HG02678 (cell line): ENCODE results near the gene ADAT3.
"Not testable (repeated sequence)": the region's sequence is repeated elsewhere in the genome, so short reads cannot be mapped to it uniquely, and the experiment has no call there.

ENCODE experiments used
- ATAC-seq: cut with Tn5 transposase; IDR thresholded peaks from one replicate; pipeline ENCODE4 v1.9.1; 2021; ENCODE audit warnings: mild to moderate bottlenecking, moderate library complexity; ENCODE audit not compliant: unreplicated experiment

Gene ADAT3

DNA sequence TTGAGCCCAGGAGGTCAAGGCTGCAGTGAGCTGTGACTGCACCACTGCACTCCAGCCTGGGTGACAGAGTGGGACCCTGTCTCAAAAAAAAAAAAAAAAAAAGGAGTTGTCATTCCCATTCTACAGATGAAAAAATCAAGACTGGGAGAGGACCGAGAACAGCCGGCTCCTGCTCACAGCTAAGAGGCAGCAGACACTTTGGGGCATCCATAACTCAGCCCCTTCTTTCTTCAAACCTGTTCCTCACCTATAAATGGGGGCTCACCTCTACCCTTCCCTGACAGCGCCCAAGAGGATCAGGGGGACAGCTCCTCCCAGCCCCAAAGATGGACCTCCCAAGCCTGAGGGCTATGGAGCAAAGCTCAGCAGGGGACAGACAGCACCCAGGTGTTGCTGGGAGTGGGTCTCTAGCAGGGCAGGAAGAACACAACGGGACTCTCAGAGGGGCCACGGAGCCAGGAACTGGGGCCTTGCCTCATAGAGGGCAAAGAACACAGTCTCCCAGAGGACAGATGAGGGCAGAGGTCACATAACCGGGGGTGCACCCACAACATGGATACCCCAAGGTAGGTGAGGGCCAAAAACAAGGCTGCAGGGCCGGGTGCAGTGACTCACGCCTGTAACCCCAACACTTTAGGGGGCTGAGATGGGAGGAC is 38.4 kb upstream of the ADAT3 start:
- no peak for ATAC-seq

GRCh38 chr19:1867349-1867724 is 37.9 kb upstream of the ADAT3 start:
- no peak for ATAC-seq

- ATAC-seq: no peak
Observed at GRCh38 chr19:1868971-1869370, 36.2 kb upstream of the ADAT3 start.

DNA sequence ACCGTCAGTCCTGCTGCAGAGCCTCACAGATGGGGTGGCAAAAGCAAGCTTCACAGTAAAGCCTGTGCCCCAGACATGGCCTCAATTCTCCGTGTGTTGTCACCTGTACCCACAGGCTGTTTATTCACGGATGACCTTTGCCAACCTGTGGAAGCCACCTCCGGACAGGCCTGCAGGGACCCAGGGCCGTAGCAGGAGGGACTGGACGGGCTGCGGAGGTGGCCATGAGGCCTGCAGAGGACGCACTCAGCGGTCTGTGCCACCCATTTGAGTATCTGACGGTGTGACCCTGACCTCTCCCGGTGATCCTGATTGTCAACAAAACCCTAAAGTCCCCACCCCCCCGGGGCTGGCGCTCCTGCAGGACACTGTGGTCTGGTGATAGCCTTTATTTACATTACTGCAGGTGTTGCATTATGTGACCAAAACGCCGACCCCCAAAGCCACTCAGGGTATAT is 34.0 kb upstream of the ADAT3 start:
- ATAC-seq: no peak

DNA sequence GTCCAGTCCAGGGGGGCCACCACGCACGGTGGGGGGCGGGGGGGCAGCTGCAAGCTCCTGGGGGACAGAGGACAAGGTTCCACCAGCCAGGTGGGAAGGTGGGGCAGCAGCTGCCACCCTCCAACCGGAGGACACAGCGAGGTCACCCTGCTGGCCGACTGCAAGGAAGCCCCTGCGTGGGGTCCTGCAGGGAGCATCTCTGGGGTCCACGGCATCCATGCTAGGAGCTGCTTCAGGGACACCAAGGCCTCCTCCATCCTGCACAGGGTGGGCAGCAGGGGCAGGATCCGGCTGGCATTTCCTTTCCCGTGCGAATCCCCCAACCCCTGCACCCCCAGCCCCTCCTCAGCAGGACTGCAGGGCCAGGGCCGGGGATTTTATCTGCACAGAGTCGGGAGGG is 33.6 kb upstream of the ADAT3 start:
- no peak for ATAC-seq

- ATAC-seq: no peak
Observed at GRCh38 chr19:1872807-1873523, 32.2 kb upstream of the ADAT3 start.

DNA sequence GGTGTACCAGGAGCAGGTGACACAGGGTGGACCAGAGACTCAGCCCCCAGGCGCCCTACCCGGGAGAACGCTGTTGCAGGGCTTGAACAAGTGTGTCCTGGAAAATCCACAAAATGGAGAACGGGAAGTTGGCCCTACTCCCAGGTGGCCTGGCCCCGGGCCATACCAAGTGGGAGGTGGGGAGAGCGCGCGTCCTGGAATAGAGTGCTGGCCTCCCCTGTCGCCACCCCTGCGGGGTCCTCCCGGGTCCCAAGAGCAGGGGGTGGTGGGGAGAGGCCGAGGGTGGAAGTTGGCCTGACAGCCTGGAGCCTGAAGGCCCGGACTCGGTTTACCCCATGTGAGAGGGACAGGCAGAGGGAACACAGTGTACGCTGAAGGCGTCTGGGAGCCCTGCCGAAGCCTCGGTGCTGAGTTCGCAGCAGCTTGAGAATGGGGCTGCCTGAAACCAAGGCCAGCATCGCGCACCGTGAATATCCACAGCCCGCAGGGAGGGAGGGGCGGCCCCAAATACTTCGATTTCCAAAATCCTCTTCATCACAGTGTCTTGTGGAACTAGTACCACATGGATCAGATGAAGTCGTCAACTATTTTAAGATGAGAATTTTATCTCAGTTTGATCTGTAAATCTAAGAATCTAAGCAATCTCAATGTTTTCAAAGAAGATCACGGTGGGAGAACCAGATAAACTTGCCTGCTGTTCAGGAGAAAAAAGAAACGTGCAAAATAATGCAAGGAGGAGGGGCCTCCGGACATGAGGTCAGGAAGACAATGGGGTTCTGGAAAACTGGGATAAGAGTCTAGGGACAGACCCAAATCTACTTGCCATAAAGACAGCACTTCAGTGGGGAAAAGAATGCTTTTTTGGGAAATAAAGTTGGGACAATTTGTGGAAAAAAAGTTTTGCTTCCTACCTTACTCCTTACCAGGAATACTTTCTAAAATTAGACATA is 31.4 kb upstream of the ADAT3 start:
- no peak for ATAC-seq

DNA sequence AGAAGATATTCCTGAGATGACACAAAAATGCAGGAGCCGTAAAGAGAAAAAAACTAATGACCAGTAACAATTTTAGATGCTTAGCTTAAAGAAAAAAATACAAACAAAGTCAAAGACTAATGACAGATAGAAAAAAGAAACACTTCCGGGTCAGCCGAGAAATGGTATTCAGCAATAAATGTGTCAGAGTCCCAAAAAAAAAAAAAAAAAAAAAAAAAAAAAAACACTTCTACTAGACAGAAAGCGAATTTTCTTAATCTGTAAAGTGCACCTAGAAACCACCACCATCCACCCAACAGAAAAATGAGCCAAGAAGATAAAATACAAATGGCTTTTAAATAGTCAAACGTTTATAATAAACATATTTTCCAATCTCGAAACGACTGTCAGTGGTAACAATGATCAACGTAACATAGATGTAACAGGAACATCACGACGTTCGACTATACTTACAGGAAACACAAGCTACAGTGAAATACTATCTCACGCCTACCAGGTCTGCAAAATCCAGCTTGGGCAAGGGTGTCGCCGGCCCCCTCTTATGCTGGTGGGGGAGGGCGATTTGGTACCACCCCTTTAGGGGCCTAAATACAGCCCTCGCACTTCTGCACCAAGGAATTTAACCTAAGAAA is 30.5 kb upstream of the ADAT3 start:
- ATAC-seq: no peak

- ATAC-seq: not testable (repeated sequence)
Observed at GRCh38 chr19:1875265-1875645, 29.9 kb upstream of the ADAT3 start.

GRCh38 chr19:1875646-1876495 is 29.3 kb upstream of the ADAT3 start:
- peak; percentile 88 for ATAC-seq

DNA sequence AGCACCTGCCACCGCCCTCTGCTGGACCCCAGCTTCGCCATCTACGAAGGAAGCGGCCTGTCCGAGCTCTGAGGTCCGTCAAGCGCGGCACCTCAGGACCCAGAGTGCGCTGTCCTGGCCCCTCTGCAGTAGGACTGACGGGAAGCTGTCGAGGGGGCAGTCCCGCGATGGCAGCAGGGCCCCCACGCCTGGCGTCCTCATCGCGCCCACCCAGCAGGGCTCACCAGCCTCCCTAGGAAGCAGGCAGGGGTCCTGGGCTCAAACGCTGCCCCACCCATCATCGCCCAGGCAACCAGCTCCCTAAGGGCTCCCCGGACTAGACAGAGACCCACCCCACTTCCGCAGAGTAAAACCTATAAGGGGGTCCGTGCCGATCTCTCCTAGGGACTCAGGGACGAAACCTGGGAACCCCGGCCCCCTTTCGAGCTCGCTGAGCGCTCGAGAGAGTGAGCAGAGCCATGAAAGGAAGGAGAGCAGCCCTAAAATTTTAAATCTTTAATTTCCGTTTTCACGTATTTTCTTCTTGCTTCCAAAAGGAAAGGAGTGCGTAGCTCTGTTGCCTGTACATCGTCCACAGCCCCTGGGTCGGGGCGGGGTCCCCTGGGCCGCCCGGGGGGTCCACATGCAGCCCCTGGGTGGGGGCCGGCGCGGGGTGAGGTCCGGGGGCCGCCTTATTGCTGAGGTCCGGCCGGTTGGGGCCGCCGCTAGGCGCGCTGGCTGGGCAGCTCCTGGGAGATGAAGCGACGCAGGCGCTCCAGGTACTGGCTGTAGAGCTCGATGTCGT is 28.5 kb upstream of the ADAT3 start:
- ATAC-seq: not testable (repeated sequence)

- not testable (repeated sequence) for ATAC-seq
Observed at GRCh38 chr19:1877280-1877660, 27.9 kb upstream of the ADAT3 start.

- not testable (repeated sequence) for ATAC-seq
Observed at GRCh38 chr19:1878583-1878982, 26.6 kb upstream of the ADAT3 start.

- not testable (repeated sequence) for ATAC-seq
Observed at GRCh38 chr19:1879982-1880381, 25.2 kb upstream of the ADAT3 start.

DNA sequence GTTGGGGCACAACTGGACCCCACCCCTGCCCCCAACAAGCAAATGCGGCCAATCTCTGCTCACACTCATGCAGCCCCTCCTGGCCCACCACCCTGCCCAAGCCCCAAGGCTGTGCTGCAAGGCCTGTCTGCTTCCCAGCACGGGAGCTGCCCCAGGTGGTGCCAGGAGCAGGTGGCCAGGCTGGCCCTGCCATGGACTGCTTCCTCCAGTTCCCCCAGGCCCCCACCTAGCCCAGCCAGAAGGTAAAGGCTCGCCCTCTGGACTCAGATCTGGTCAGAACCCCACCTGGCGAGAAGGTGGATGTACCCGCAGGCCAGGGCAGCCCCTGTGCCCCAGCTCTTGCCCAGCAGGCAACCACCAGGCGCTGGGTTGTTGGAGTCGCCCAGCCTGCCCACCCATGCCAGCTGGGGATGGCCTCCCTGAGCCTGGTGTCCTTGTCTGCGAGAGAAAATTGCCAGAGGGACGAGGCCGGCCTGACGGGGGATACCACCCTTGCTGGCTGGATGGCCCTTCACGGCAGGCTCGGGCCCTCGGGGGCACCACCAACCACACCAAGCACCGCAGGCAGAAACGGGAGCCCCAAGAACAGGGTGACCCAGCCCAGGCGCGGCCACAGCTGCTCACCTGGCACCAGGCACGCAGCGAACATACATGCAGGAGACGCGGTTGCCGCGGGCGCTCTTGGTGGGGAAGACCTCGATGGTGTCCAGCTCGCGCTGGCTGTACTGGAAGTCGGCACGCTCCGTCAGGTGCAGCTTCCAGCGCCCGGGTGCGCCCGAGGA is 24.4 kb upstream of the ADAT3 start:
- ATAC-seq: no peak

DNA sequence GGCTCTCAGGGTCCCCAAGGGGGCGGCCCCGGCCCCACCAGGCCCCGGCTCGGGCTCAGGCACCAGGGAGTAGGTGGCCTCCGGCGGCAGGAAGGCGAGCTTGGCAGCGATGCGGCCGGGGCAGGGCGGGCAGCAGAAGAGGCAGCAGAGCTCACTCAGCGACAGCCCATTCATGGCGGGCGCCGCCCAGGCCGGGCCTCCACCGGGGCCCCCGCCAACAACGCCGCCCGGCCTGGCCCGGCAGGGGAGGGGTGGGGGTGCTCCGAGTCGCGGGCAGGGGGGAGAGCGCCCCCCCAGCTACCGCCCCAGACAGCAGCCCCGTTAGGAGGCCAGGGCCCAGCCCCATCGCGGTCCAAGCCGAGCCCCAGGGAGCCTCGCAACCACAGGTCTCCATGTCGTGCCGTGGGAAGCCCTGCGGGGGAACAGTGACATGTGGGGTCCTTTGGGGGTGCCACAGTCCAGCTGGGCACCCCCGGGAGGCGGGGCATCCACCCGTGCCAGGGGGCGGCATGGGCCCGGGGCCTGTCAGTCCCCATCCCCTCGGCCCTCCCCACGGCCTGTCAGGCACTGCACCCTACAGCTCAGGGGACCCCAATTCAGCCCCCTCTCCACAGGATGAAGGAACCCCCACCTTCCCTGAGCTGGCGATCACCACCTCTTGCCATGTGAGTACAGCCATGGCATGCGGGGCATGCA is 23.7 kb upstream of the ADAT3 start:
- not testable (repeated sequence) for ATAC-seq

GRCh38 chr19:1882089-1882785 is 23.0 kb upstream of the ADAT3 start:
- no peak for ATAC-seq
